IPS-NIHi11 (cell line): ENCODE results near the gene ISYNA1.

ENCODE experiments used
- DNase-seq: peaks from one replicate; pipeline ENCODE4 v3.0.0; 2012; ENCODE audit warnings: mixed read lengths, low spot score

The ISYNA1 gene

GRCh38 chr19:18467978-18468377 lies 30.0 kb upstream of the ISYNA1 start:
- DNase-seq = no peak

- no peak for DNase-seq
These were observed 28.4 kb upstream of the ISYNA1 start for GRCh38 chr19:18466354-18466753.

- no peak for DNase-seq
These were observed 28.0 kb upstream of the ISYNA1 start for GRCh38 chr19:18465964-18466339.

- no peak for DNase-seq
These were observed 27.5 kb upstream of the ISYNA1 start for GRCh38 chr19:18465214-18465963.

GRCh38 chr19:18464646-18465045 lies 26.7 kb upstream of the ISYNA1 start:
- DNase-seq = no peak

GRCh38 chr19:18461471-18461870 lies 23.5 kb upstream of the ISYNA1 start:
- DNase-seq = no peak

- DNase-seq = no peak
These were observed 23.0 kb upstream of the ISYNA1 start for GRCh38 chr19:18460900-18461299.

GRCh38 chr19:18457483-18458331 lies 19.8 kb upstream of the ISYNA1 start:
- DNase-seq = no peak

- no peak for DNase-seq
These were observed 19.0 kb upstream of the ISYNA1 start for GRCh38 chr19:18456974-18457373.

GRCh38 chr19:18456279-18456678 lies 18.3 kb upstream of the ISYNA1 start:
- no peak for DNase-seq

GRCh38 chr19:18453269-18454024 lies 15.5 kb upstream of the ISYNA1 start:
- DNase-seq = no peak

GRCh38 chr19:18452386-18452785 lies 14.5 kb upstream of the ISYNA1 start:
- DNase-seq = no peak

GRCh38 chr19:18450931-18451836 lies 13.3 kb upstream of the ISYNA1 start:
- DNase-seq = peak; percentile 92

- no peak for DNase-seq
These were observed 12.3 kb upstream of the ISYNA1 start for GRCh38 chr19:18450021-18450930.

- no peak for DNase-seq
These were observed 11.6 kb upstream of the ISYNA1 start for GRCh38 chr19:18449552-18449951.

- DNase-seq = no peak
These were observed 9.0 kb upstream of the ISYNA1 start for GRCh38 chr19:18446811-18447359.

- DNase-seq = no peak
These were observed 8.3 kb upstream of the ISYNA1 start for GRCh38 chr19:18446145-18446810.

GRCh38 chr19:18445262-18445948 lies 7.5 kb upstream of the ISYNA1 start:
- no peak for DNase-seq

- no peak for DNase-seq
These were observed 6.6 kb upstream of the ISYNA1 start for GRCh38 chr19:18444513-18444912.
